Posterior vena cava (tissue), 2 donors: ENCODE data around the gene DNAJC12. TPM values are rescaled to one million over a fixed set of nuclear protein-coding genes. Genes with fewer than 3 reads are reported as not detected.
"Not testable (repeated sequence)": the region's sequence is repeated elsewhere in the genome, so short reads cannot be mapped to it uniquely, and the experiment has no call there.

Experiments
- DNase-seq: peaks from one replicate; pipeline ENCODE4 v3.0.0-alpha.2; 2020; ENCODE audit warnings: low spot score
- intact Hi-C, 2 donors: fragments of 100-400 bp; cut with DNase I; formaldehyde crosslinking; loops; one replicate each; pipeline versions ENCODE4 v1.14.1 to v1.14.2; 2022 to 2023
- total RNA-seq, 2 donors: library from RNA; stranded (reverse); fragmentation: NEBNext Ultra II Directional; extraction: Animal tissue kit (Norgen Biotek cat#: 25700); gene quantifications; one replicate each; pipeline ENCODE4 v1.2.1, GENCODE V29; 2021
- donor health status: DM: yes; HTN: yes; CAD: no.
- donor health status: DM: yes; HTN: yes; CAD: no.

The DNAJC12 gene
- total RNA-seq, 2 donors from 2014 or later, result 2.7 to 4.0 TPM

DNA sequence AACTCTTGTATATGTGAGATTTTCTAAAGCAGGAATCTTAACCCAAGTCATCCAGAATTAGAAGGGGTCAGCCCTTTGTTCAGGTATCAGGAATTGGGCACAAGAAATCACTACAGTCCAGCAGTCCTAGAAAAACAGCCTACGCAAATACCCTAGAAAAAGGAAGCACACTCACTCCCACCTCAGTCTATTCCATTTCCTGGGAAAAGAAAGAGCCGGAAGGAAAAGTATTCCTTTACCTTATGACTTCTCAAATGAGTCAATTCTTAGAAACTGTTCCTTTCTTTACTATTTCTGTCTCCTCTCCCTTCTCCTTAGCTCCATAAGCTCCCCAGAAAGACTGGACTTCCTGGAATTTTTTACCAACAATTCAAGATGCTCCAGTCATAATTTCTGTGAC is 62.7 kb downstream of the DNAJC12 start:
- no peak for DNase-seq
- intact Hi-C loops, result loop anchor here in 1 of 2 donors (10.0 kb wide), 1 partner anchor 110 kb away; no protein-coding TSS in a partner anchor

DNA sequence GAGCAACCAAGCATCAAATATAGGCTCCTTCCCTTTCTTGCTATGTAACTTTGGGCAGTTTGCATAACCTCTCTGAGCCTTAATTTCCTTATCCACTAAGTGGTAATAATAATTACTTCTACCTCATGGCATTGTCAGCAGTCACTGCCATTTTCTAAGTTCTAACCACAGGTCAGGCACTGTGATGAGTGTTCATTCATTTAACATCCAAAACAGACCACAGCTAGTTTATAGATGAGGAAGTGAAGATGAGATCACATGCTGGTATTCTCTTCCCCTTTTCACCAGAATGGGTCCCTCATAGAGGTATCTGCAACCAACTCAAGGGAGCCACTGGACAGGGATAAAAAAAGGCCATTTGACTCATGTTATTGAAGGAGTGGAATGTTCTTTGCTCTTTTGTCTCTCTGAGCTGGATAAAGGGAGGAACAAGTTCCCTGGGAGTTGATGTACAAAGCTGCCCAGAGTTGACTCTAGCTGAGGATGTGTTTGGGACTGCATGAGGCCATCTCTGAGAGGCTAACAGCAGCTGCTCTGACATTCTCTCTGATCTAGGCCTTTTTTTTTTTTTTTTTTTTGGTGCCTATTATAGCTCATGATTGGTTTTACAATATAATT is 65.0 kb downstream of the DNAJC12 start:
- no peak for DNase-seq
- intact Hi-C loops, result loop anchor here in 1 of 2 donors (10.0 kb wide), 1 partner anchor 108 kb away; no protein-coding TSS in a partner anchor

DNA sequence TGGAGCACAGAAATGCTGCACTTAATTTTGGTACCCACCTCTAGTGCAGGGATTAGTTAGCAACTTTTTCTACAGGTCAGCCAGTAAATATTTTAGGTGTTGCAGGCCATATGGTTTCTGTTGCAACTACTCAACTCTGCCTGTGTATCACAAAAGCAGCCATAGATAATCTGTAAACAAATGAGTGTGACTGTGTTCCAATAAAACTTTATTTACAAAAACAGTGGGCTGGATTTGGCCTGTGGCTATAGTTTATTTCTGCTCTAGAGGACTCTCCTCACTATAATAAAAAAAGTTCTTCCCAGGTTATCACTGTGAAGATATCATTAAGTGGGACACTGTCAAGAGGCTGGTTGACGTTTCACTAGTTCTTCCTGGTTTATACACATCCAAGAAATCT is 65.8 kb downstream of the DNAJC12 start:
- DNase-seq, result no peak
- intact Hi-C loops, result loop anchor here in 1 of 2 donors (10.0 kb wide), 1 partner anchor 107 kb away; no protein-coding TSS in a partner anchor

DNA sequence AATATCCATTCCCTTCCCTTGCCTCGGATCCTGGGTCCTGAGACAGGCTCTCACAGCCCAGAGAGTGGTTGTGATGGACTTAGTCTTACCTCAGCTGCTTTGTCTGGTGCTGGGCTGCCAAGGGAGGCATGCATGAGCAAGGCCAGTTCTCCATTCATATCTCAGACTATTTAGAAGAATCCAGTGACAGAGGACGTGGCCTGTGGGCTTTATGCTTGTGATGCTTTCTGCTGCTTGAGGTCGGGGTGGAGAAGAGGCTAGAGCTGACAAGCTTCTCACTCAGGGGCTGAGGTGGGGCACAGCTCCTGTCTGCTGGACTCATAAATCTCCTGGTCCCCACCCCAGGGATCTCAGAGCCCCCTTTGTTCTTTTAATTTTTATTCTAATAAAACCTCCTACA is 66.8 kb downstream of the DNAJC12 start:
- DNase-seq, result no peak
- intact Hi-C loops, result loop anchor here in 1 of 2 donors (10.0 kb wide), 1 partner anchor 106 kb away; no protein-coding TSS in a partner anchor

DNA sequence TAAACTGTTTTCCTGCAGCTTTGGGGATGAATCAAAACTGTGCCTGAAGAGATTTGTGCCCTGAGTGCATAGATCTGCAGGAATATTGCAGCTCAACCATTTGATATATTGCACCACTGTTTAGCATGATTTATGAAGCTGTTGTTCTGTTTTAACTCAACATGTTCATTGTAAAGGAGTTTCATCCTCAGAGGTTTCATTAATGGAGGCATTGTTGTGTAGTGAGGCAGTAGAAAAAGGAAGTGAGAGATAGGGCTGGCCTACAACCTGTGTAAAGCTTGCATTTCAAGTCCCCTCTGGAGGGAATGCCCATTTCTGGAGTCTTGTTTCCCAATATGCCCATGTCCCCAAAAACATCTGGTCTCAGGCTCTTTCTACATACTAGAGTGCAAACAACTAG is 67.5 kb downstream of the DNAJC12 start:
- intact Hi-C loops, result loop anchor here in 1 of 2 donors (10.0 kb wide), 1 partner anchor 106 kb away; no protein-coding TSS in a partner anchor
- no peak for DNase-seq

- DNase-seq, result no peak
- intact Hi-C loops, result loop anchor here in 1 of 2 donors (10.0 kb wide), 1 partner anchor 72 kb away; the partner anchor contains the start of gene CTNNA3
These were observed 70.7 kb downstream of the DNAJC12 start for GRCh38 chr10:67767244-67767643.

DNA sequence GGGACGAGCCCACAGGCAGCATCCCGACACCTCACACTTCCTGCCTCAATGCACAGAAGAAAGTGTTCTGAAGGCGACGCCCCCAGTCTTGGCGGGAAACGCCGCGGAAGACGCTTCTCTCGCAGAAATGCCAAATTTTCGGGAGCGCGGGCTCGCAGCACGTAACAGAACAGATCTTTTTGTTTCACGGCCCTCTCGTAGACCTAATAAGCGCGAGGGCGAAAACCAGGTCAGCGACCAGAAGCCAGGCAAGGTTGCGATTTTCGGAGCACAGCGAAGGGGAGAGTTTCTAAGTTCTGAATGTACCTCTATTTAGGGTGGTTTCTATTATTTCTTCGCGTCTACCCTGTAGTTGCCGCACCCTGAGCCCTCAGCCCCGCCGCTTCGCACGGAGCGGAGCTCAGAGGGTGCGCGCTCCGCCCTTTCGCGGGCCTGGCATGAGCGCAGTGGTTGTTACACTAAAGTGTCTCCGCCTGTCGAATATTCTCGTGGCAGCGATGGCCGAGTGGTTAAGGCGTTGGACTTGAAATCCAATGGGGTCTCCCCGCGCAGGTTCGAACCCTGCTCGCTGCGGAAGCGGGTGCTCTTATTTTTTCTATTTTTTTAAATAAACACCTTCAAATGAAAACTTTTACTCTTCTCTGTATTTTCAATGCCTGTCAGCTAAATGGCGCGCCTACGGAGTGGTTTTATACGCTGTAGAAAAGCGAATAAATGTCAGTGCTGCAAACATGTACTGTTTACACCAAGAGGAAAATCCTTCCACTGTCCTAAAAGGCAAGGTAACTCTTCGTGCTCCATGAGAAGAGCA is 73.8 kb downstream of the DNAJC12 start:
- DNase-seq, result peak; percentile 97
- intact Hi-C loops, result loop anchor here in 1 of 2 donors (10.0 kb wide), 1 partner anchor 69 kb away; the partner anchor contains the start of gene CTNNA3

GRCh38 chr10:67763499-67764011 is 74.4 kb downstream of the DNAJC12 start:
- intact Hi-C loops, result loop anchor here in 1 of 2 donors (10.0 kb wide), 1 partner anchor 69 kb away; the partner anchor contains the start of gene CTNNA3
- DNase-seq, result peak; percentile 92

DNA sequence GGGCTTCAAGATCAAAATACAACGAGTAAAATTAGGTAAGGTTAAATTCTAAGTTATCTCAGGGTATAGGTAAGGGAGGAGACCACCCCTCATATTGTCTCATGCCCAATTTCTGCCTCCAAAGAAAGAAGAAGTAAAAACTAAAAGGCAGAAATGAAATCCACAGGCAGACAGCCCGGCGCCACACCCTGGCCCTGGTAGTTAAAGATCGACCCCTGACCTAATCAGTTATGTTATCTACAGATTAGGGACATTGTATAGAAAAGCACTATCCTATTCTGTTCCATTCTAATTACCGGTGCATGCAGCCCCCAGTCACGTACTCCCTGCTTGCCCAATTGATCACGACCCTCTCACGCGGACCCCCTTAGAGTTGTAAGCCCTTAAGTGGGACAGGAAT is 75.4 kb downstream of the DNAJC12 start:
- intact Hi-C loops, result loop anchor here in 1 of 2 donors (10.0 kb wide), 1 partner anchor 68 kb away; the partner anchor contains the start of gene CTNNA3
- not testable (repeated sequence) for DNase-seq

- DNase-seq, result no peak
- intact Hi-C loops, result loop anchor here in 1 of 2 donors (10.0 kb wide), 1 partner anchor 65 kb away; the partner anchor contains the start of gene CTNNA3
These were observed 77.7 kb downstream of the DNAJC12 start for GRCh38 chr10:67760272-67760671.

Other genes starting within 250 kb of the DNAJC12 start
- gene CTNNA3, start 142.0 kb downstream of the DNAJC12 start, total RNA-seq, result 1 to 10 TPM; 4.8 to 5.3 TPM
- 10 to 100 TPM; 19.5 to 21.6 TPM for gene SIRT1, start 46.5 kb upstream of the DNAJC12 start, total RNA-seq
- gene HERC4, start 237.1 kb upstream of the DNAJC12 start, total RNA-seq, result 10 to 100 TPM; 50.4 to 72.0 TPM